Naive B cell (primary cell): ENCODE data around the gene ORC1. TPM values are rescaled to one million over a fixed set of nuclear protein-coding genes. Genes with fewer than 3 reads are reported as not detected.

Experiments used
- ATAC-seq, 2 donors: fragments of 150-1000 bp; cut with Tn5 transposase; 2 replicates each; pipeline ENCODE4 v1.10.0; 2021; ENCODE audit warnings: low read depth in 2 of 2, mild to moderate bottlenecking in 2 of 2, moderate library complexity in 2 of 2
- DNase-seq: peaks from one replicate; pipeline ENCODE4 v3.0.0; 2022
- H3K27ac Mint-ChIP-seq, 6 donors: one replicate each; pipeline ENCODE4 v1.8.0; 2020 to 2022; ENCODE audit warnings: mild to moderate bottlenecking in 6 of 6, mixed read lengths in 6 of 6, moderate library complexity in 5 of 6, inconsistent platforms in 2 of 6
- H3K27me3 Mint-ChIP-seq, 3 donors: one replicate each; pipeline ENCODE4 v1.8.0; 2021 to 2022; ENCODE audit warnings: mixed read lengths in 3 of 3, mild to moderate bottlenecking in 1 of 3
- H3K36me3 Mint-ChIP-seq, 2 donors: one replicate each; pipeline ENCODE4 v1.8.0; 2020 to 2022; ENCODE audit warnings: mixed read lengths in 2 of 2, inconsistent platforms in 1 of 2, mild to moderate bottlenecking in 1 of 2
- H3K4me1 Mint-ChIP-seq, 3 donors: one replicate each; pipeline ENCODE4 v1.8.0; 2020 to 2022; ENCODE audit warnings: mixed read lengths in 3 of 3, inconsistent platforms in 1 of 3, mild to moderate bottlenecking in 1 of 3, moderate library complexity in 1 of 3
- H3K4me3 Mint-ChIP-seq, 8 donors: one replicate each; pipeline ENCODE4 v1.8.0; 2020 to 2022; ENCODE audit warnings: mild to moderate bottlenecking in 8 of 8, mixed read lengths in 8 of 8, moderate library complexity in 8 of 8, inconsistent platforms in 2 of 8
- H3K9me3 Mint-ChIP-seq, 7 donors: one replicate each; pipeline ENCODE4 v1.8.0; 2020 to 2022; ENCODE audit warnings: mixed read lengths in 7 of 7, mild to moderate bottlenecking in 5 of 7, inconsistent platforms in 2 of 7, moderate library complexity in 1 of 7
- polyA plus RNA-seq, 6 donors: library from polyadenylated mRNA; unstranded; fragments of 300-500 nt; fragmentation: Illumina TruSeq; gene quantifications; one replicate each; pipeline ENCODE4 v1.2.3, GENCODE V29; 2021; ENCODE audit warnings: low read depth in 6 of 6

ORC1 gene
- polyA plus RNA-seq, 6 donors from 2014 or later, result not detected

DNA sequence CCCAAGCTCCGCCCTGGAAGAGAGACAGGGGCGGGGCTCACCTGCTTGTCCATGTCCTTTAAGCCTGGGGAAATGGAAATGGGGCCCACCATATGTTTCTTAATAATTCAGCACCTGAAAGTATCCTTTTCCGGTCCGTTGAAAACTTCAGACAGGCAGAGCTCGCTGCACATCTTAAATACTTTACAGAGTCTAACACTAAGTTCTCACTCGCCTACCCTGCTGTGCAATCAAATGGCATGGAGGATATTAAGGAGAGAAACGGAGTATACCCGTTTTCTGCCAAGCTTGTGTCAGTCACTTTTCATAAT lies 37.8 kb downstream of the ORC1 start:
- Mint-ChIP-seq H3K27ac (peak overlapping the region in 5 of 6 donors; percentile 28 to 97 (median 92)), H3K27me3 (peaks cover 0 to 5% (median 0%) of the 10 kb centered on the region in 3 donors), H3K9me3 (no peaks in the 10 kb centered on the region), H3K4me3 (peak overlapping the region; percentile 83 to 96 (median 92)), H3K4me1 (peaks cover 20 to 36% (median 28%) of the 10 kb centered on the region in 3 donors), H3K36me3 (peaks cover 4 to 6% of the 10 kb centered on the region in 2 donors)
- DNase-seq (no peak), ATAC-seq (no peak)

DNA sequence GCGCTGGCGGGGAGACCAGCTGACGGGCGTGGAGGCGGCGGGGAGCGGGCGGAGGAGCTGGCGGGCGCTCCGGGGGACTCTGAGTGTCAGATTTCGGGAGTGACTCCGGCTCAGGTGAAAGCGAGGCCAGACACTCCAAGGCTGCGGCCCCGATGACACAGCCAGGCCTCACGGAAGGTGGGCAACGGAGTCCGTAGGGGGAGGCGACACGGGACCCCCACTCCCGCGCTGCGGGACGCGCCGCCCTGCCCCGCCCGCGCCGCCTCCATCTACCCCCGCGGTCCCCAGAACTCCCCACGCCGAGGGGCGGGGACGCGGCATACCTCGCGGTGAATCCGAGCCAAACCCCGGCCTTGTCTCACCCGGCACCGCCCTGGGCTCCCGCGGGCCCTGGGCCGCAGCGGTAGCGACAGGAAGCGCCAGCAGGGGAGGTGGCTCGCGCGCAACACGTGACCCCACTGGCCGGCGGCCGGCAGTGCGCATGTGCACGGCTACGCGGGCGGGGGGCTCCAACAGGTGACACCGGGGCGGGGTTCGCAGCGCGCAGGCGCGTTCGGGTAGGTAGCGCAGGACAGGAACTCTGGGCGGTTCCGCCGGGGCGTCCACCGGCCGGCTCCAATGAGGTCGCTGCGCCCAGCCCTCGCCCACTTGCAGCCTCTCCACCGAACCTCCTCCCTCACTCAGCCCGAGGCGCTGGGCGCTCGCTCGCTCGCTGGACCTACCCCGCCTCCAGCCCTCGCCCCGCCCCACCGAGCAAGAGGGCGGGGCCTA lies 38.3 kb downstream of the ORC1 start, which contains the start of gene CC2D1B:
Gene CC2D1B (minus strand): TSS at position 460 of the 771 bp plus-strand sequence. CDS start 1,585 bp downstream, outside the sequence.
- Mint-ChIP-seq H3K4me3 (peak within 1 kb of the TSS; percentile 85 to 96 (median 92)), H3K27me3 (peaks cover 0 to 5% (median 0%) of the 10 kb centered on the region in 3 donors), H3K27ac (peak within 1 kb of the TSS; percentile 45 to 97 (median 90)), H3K9me3 (no peaks in the 10 kb centered on the region), H3K36me3 (peaks cover 5 to 11% of the 10 kb centered on the region in 2 donors), H3K4me1 (peaks cover 21 to 37% (median 31%) of the 10 kb centered on the region in 3 donors)
- DNase-seq (peak; percentile 100), ATAC-seq (peak; percentile 86 to 89)

DNA sequence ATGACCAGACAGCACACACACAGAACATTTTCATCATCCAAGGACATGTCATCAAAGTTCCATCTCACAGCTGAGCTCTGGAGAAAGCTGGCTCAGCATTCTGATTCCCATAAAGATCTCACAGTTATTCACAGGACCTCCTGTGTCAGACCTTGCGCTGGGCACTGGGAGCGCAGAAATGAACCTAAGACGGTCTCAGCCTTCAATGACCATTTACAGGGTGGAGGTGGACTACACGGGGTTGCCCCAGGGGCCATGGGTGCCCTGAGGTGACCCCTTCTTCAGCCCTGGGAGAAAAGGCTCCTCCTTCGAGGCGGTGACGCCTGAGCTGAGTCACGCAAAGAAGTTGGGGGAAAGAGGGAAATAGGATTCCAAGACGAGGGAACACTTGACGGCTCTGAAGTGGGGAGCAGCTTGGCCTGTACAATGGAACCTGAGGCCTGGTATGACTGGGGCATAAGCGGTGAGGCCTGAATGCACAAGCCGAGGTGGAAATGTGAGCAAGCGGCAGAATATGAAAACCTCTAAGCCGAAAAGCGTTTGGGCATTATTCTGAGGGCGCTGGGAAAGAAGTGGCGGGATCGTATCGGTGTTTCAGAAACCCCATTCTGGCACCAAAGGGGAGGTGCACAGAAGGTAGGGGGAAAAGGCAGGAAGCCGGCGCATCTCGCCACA lies 39.0 kb downstream of the ORC1 start:
- Mint-ChIP-seq H3K4me1 (peaks cover 21 to 37% (median 31%) of the 10 kb centered on the region in 3 donors), H3K4me3 (peak overlapping the region; percentile 85 to 96 (median 92)), H3K27ac (peak overlapping the region; percentile 45 to 97 (median 90)), H3K9me3 (no peaks in the 10 kb centered on the region), H3K27me3 (peaks cover 0 to 5% (median 0%) of the 10 kb centered on the region in 3 donors), H3K36me3 (peaks cover 5 to 12% of the 10 kb centered on the region in 2 donors)
- DNase-seq (no peak), ATAC-seq (no peak)

DNA sequence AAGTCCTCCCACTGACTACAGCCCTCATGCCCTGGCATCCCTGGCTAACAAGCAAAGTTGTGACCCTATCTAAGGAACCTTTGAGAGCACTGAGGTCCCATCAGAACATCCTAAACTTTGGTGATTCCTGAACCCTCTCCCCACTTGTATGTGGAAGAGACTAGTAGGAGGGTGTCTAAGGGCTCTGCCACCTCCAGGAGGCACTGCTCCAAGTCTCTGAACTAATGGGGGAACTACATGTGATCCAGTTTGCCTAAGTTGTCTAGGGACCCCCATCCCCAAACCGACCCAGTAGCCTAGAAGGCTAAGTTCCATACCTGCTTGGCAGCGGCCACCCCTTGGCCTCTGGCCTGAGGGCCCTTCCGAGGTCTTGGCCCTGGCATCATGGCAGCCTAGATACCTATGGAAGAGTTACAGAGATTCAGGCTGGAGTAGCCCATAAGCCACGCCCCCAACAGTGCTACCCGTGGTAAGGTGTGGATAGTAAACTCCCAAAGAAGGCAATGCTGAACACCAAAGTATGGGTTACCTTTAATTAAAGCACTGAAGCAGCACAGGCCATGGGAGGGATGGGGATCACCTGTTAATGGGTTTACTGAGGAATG lies 39.9 kb downstream of the ORC1 start:
- H3K9me3 Mint-ChIP-seq, result no peaks in the 10 kb centered on the region
- peaks cover 0 to 5% (median 0%) of the 10 kb centered on the region in 3 donors for H3K27me3 Mint-ChIP-seq
- no peak for DNase-seq
- H3K27ac Mint-ChIP-seq, result peak overlapping the region in 2 of 6 donors; percentile 0 to 61
- H3K4me1 Mint-ChIP-seq, result peaks cover 21 to 37% (median 31%) of the 10 kb centered on the region in 3 donors
- H3K4me3 Mint-ChIP-seq, result peak overlapping the region; percentile 29 to 96 (median 86)
- H3K36me3 Mint-ChIP-seq, result peaks cover 5 to 12% of the 10 kb centered on the region in 2 donors
- no peak for ATAC-seq

DNA sequence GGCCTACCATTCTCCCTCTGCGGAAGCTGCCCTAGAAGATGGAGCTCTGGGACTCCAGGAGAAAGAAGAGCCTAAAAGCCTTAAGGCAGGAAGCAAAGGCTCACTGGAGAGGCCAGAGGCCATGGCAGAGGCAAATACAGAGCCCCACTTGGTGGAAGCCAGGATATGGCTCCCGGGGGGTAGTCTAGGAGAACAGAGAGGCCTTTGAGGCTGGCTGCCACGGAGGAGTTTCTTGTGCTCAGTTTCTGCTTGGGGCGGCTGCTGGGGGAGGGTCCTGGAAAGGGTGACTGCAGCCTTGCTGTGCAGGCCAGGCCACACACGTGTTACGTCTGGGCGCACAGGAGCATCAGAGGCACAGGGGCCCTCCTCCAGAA lies 43.6 kb downstream of the ORC1 start:
- Mint-ChIP-seq H3K4me3 (no peak overlapping the region), H3K36me3 (peaks cover 16 to 29% of the 10 kb centered on the region in 2 donors), H3K27ac (no peak overlapping the region), H3K9me3 (no peaks in the 10 kb centered on the region), H3K4me1 (peaks cover 18 to 26% (median 24%) of the 10 kb centered on the region in 3 donors), H3K27me3 (no peaks in the 10 kb centered on the region)
- no peak for DNase-seq
- ATAC-seq, result no peak

DNA sequence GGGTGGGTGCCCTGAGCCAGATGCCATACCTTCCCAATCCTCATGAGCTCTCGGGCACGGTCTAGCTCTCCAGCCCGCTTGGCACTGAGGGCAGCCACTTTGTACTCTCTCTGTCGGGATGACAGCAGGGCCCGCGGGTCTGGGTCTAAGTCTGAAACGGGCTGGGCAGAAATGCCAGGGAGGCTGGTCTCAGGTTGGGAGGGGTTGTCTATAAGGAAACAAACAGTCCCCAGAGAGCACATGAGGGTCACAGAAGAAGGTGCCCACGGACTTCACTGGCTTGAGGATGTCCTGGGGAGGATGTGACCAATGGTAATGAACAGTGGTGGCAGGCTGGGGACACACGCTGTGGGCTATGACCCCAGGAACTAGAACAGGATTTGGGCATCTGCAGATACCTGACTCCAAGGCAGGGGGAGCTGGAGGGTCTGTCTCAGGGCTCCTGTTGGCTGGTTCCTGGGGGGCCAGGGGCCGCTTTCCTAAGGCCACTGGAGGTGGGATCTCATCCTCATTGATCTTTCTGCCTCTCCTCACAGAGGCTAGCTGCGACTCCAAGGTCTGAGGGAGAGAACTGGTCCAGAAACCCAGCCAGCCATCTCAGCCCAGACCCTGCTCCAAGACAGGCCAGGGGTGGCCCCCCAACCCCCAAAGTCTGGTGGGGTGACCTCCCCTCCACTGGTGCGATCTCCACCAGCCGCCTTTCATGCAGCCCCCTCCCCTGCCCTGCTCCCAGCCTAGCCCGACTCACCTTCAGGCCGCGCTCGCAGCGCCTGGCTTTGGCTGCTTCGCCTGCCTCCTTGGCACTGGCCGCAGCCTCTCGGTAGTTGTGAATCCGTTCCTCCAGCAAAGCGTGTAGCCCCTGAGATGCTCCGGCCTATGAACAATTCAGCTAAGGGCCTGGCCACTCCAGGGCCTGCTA lies 44.3 kb downstream of the ORC1 start:
- H3K4me3 Mint-ChIP-seq, result no peak overlapping the region
- H3K4me1 Mint-ChIP-seq, result peaks cover 15 to 19% (median 18%) of the 10 kb centered on the region in 3 donors
- no peaks in the 10 kb centered on the region for H3K27me3 Mint-ChIP-seq
- ATAC-seq, result no peak
- H3K27ac Mint-ChIP-seq, result no peak overlapping the region
- peaks cover 16 to 35% of the 10 kb centered on the region in 2 donors for H3K36me3 Mint-ChIP-seq
- no peak for DNase-seq
- H3K9me3 Mint-ChIP-seq, result no peaks in the 10 kb centered on the region

DNA sequence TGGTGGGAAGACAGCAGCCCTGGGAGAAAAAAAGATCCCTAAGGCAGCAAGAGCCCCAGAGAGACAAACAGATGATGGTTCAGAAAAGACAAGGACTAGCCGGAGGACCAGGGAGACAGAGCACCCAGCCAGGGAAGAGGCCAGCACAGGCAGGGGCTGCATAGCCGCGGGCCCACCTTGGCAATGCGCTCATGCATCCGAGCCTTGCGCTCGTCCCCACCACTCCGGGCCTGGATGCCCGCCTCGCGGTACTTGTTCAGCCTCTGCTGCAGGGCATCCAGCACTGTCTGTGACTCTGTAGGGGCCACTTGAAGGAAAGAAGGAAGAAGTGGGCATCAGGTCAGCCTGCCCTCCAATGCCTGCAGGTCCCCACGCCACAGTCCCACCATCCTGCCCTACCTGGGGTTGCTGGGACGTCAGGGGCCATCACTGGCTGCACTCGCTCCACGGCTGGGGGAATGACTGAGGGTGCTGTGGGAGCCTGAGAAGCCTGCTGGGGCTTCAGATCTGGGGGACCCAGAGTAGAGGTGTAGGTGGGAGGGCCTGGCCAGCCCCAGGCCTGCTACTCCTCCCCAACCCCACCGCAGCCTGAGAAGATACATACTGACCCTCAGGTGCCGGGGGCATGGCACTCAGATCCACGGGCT lies 45.2 kb downstream of the ORC1 start:
- Mint-ChIP-seq H3K27ac (peak overlapping the region in 2 of 6 donors; percentile 22 to 44), H3K4me3 (peak overlapping the region in 1 of 8 donors; percentile 19), H3K9me3 (no peaks in the 10 kb centered on the region), H3K36me3 (peaks cover 16 to 44% of the 10 kb centered on the region in 2 donors), H3K27me3 (no peaks in the 10 kb centered on the region), H3K4me1 (peaks cover 10 to 12% (median 10%) of the 10 kb centered on the region in 3 donors)
- no peak for DNase-seq
- ATAC-seq, result no peak

DNA sequence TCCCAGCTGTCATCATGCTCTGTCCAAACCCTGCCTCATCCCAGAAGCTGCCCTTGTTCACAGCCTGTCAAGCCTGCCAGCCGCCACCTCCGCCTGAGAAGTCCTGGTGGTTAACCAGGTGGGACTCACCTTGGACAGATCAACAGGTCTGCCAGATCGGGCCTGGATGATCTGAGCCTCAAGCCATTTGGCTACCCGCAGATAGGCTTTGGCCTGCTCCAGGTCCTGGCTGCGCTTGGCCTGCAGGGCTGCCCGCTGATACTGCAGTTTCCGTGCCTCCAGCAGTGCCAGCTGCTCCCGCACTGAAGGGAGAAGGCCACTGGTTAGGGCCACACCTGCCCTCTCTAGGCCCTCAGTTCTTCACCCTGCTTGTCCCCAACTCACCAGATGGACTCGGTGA lies 46.8 kb downstream of the ORC1 start:
- Mint-ChIP-seq H3K27me3 (no peaks in the 10 kb centered on the region), H3K9me3 (no peaks in the 10 kb centered on the region), H3K27ac (peak overlapping the region in 2 of 6 donors; percentile 12 to 39), H3K4me3 (no peak overlapping the region), H3K4me1 (peaks cover 7 to 15% (median 7%) of the 10 kb centered on the region in 3 donors), H3K36me3 (peaks cover 16 to 57% of the 10 kb centered on the region in 2 donors)
- DNase-seq (no peak), ATAC-seq (no peak)

DNA sequence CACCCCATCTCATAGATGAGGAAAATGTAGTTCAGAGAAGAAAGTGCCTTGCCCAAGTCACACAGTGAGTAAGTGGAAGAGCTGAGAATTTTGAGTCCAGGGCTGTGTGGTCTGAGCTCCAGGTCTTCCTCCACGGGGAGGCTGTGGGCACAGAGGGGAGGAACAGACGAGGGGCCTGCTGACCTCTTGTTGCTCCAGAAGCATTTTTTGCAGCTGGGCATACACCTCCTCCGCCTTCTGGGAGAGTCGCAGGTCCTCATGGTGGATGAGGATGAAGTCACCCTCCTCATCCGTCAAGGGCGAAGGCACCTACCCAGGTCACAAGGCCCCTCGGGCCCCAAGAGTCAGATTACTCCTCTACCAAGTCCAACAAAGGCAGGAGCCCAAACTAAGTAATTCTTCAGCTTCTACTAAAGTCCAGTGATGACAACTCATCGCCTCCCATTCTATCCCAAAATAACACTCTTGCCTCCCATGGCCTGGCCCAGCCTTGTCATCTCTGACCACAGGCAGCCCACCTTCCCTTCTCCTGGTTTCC lies 47.3 kb downstream of the ORC1 start:
- DNase-seq (no peak), ATAC-seq (no peak)
- Mint-ChIP-seq H3K9me3 (no peaks in the 10 kb centered on the region), H3K4me3 (no peak overlapping the region), H3K27ac (peak overlapping the region in 2 of 6 donors; percentile 12 to 39), H3K36me3 (peaks cover 15 to 57% of the 10 kb centered on the region in 2 donors), H3K27me3 (no peaks in the 10 kb centered on the region), H3K4me1 (peaks cover 6 to 15% (median 7%) of the 10 kb centered on the region in 3 donors)

DNA sequence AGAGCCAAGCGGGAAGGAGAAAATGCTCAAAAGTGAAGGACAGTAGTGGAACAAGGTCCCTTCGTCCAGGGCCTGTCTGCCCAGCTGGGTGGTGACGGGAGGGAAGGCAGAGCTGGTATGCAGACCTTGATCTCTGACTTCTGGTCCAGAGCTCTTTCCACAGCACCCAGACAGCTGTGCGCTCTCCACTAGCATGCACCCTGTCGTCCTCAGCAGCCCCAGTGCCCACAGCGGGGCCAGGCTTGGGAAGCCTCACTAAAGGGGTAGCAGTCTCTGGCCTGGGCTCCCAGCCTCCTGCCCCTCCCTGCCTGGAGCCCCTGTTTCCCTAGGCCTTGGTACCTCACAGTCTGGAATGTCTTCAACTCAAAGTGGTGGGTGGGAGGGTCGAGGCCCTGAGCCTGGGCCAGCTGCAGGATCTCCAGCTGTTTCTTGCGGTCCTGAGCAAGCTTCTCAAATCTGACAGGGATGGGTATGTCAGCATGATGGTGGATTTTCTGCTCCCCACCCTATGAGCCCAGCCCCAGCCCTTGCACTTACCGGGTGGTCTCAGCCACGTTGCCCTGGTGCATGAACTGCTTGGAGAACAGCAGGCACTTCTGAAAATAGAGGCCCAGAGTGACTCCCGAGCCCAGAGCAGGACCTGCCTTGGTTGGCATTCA lies 48.2 kb downstream of the ORC1 start:
- H3K27ac Mint-ChIP-seq, result no peak overlapping the region
- H3K9me3 Mint-ChIP-seq, result no peaks in the 10 kb centered on the region
- DNase-seq (no peak), ATAC-seq (no peak)
- H3K4me3 Mint-ChIP-seq, result peak overlapping the region in 1 of 8 donors; percentile 3
- no peaks in the 10 kb centered on the region for H3K27me3 Mint-ChIP-seq
- H3K36me3 Mint-ChIP-seq, result peaks cover 11 to 47% of the 10 kb centered on the region in 2 donors
- H3K4me1 Mint-ChIP-seq, result peaks cover 0 to 11% (median 0%) of the 10 kb centered on the region in 3 donors

DNA sequence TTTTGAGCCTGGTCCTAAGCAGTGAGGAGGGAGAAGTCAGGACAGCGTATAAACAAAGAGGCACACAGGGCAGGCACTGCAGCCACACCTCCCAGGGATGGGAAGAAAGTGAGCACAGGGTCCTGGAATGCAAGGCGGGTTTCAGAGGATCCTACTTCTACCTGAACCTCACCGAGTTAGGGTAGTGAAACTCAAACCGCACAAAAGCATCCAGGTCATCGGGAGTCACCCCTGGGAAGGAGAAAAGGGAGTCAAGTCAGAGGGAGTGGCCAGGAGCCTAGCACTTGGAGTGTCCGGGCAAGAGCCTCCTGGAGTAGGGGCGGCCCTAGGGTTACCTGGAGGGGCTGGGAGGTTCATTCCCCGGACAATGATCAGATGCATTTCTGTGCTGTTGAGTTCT lies 48.8 kb downstream of the ORC1 start:
- no peaks in the 10 kb centered on the region for H3K27me3 Mint-ChIP-seq
- no peak for ATAC-seq
- no peak overlapping the region for H3K27ac Mint-ChIP-seq
- H3K4me3 Mint-ChIP-seq, result peak overlapping the region in 2 of 8 donors; percentile 3 to 77
- H3K9me3 Mint-ChIP-seq, result no peaks in the 10 kb centered on the region
- peaks cover 11 to 46% of the 10 kb centered on the region in 2 donors for H3K36me3 Mint-ChIP-seq
- DNase-seq, result no peak
- peaks cover 0 to 11% (median 0%) of the 10 kb centered on the region in 3 donors for H3K4me1 Mint-ChIP-seq
